NCI-H2196 (cell line): ENCODE results near the gene LUZP4.
"Not testable (repeated sequence)": the region's sequence is repeated elsewhere in the genome, so short reads cannot be mapped to it uniquely, and the experiment has no call there.

Experiments
- DNase-seq: peaks from one replicate; lab custom pipeline; 2025; ENCODE audit not compliant: unreplicated experiment; lab: John Stamatoyannopoulos, UW

Gene LUZP4, protein sequence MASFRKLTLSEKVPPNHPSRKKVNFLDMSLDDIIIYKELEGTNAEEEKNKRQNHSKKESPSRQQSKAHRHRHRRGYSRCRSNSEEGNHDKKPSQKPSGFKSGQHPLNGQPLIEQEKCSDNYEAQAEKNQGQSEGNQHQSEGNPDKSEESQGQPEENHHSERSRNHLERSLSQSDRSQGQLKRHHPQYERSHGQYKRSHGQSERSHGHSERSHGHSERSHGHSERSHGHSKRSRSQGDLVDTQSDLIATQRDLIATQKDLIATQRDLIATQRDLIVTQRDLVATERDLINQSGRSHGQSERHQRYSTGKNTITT

DNA sequence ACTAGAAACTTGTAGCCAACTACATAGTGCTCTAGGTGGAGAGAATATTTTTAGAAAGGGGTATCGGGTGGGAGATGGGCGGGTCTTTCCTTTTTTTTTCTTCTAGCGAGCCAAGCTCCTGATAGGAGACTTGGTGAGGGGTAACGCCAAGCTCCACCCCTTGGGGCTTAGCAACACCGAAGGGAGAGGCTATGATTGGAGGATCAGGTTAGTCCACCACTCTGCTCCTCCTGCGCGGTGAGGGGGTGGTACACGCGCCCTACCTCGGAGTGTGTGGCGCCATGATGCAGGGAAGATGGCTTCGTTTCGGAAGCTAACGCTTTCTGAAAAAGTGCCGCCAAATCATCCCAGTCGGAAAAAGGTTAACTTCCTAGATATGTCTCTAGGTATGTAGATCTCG is at the start of gene LUZP4:
Gene LUZP4 (plus strand): TSS at position 251 of the 400 bp plus-strand sequence. CDS start 45 bp downstream, at position 296.
- no peak for DNase-seq

DNA sequence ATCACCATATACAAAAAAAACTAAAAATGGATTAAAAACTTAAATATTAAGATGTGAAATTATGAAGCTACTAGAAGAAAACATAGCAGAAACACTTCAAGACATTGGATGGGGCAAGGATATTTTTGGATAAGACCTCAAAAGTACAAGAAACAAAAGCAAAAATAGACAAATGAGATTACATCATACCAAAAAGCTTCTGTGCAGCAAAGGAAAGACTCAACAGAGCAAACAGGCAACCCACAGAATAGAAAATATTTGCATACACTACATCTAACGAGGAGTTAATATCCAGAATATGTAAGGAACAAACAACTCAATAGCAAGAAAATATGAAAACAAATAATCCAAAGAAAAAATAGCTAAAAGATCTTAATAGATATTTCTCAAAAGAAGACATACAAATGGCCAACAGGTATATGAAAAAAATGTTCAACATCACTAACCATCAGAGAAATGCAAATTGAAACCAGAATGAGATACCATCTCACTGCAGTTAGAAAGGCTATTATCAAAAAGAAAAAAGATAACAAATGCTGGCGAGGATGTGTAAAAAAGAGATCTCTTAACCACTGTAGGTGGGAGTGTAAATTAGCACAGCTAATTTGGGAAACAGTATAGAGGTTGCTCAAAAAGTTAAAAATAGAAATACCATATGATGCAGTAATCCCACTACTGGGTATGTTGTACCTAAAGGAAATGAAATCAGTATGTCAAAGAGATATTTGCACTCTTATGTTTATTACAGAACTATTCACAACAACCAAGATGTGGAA is 37.9 kb upstream of the LUZP4 start:
- DNase-seq = no peak

DNA sequence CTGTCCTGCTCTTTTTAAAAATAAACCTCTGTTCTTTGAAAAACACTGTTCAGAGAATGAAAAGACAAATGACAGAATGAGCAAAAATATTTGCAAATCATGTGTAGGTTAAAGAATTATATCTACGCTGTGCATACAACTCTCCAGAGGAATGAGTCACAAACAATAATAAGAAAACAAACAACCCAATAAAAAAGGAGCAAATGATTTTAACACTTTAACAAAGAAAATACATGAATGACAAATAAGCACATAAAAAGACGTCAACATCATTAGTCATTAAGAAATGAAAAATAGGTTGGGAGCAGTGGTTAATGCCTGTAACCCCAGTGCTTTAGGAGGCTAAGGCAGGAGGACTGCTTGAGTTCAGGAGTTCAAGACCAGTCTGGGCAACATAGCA is 34.5 kb upstream of the LUZP4 start:
- no peak for DNase-seq

DNA sequence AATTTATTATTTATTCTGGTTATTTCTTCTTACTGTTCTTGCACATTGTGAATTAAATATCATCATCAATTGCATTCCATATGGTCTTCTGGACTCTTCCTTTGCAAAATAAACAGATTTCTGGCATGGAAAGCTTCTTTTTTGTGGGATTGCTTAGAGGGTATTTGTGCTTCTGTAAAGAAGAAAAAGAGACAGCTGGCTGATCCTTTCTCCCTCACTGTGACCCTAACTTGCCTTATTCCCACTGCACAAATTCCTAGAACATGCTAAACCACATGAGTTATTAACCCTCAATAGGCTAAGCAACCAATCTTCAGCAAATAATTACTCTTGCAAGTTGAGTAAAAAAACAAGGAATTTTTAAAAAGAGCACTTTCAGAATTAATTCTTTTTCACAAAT is 31.8 kb upstream of the LUZP4 start:
- no peak for DNase-seq

DNA sequence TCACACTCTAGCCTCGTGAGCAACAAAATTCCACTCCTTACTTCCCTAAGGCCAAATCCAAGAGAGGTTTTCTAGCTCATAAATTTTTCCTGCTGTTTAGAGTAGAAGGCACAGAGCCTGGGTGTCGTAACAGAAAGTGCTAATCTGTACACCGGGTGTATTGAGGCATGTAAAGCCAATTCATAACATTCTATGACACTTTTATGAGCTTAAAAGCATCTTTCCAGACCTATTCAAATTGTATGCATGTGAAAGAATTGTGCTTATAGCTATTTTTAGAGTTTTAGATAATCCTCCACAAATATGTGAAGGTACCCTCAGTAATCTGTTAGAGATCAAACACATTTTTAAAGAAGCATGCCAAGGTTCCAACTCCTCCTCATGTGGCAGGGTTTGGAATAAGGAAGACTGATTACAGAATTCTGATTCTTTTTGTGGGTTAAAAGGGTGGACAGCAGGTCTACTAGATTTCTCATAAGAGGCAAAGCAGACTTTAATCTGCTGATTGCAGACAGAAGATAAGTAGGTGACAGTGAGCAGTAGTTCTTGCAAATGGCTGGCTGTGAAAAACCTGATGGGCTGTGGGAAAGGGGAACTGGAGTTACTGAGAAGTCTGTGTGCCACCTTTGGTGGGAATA is 30.2 kb upstream of the LUZP4 start:
- DNase-seq = no peak

DNA sequence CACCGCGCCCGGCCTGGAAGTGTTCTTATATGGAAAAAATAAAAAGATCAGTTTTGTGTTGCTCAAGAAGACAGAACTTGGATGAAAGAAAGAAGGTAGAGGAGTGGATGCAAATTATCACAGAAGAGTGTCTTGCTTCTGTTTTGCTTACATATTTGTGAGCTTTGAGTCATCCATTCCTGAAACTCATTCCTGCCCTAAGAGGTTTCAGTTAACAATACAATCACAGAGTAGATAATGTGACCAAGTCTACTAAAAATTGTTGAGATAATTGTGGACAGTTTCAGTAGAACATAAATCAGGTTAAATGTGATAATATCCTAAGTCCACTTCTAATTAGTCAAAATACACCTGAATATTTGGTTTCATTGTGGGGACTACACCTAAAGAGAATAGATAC is 29.2 kb upstream of the LUZP4 start:
- no peak for DNase-seq

DNA sequence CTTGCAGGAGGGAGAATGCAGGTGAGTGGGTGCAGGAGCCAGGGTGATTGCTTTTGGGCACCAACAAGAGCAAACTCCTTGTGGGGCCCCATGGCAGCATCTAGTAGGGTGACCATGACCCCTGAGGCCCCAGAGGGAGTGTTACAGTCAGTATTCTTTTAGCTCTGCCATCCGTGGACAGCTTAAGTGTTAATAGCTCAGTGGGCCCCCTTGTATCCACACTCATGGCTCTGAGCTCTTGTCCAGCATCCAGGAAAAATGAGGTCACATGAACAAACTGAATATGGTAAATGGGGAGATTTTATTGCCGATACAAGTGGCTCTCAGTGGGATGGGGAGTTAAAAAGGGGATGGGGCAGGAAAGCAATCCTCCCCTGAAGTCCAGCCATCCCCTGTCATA is 28.4 kb upstream of the LUZP4 start:
- DNase-seq = no peak

DNA sequence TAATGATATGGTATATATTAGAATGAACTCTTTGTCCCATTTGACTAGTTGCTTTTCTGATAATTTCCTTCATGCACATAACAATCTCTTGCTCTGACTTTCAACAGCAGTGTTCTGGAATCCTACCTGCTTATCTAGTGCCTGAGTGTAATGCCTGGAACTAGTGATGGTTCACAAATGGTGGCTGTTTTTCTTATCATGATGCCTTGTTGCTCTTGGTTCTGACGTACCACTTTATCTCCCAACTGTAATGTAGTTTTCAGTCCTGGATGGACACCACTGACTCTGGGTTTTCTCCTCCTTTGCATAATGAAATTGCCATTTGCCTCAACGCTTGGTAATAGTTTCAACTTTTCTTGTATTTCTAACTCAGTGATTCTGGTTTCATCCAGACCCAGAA is 25.5 kb upstream of the LUZP4 start:
- DNase-seq = no peak

DNA sequence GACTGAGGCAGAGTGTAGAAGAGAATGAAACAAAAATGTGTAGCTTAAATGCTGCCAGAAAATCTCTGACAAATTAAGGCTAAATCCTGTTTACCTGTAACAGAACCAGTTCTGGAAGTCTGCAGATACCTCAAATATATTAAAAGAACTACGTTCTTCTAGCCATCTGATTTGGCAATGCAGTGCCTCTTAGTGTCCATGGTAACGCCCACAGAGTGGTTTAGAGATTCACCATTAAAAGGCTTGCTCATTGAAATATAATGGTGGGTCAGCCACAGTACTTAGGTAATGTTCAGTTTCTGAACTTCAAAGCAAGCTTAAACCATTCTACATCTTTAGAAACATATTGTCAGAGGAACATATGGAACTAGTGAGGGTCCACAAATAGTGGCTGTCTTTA is 23.2 kb upstream of the LUZP4 start:
- DNase-seq = no peak

DNA sequence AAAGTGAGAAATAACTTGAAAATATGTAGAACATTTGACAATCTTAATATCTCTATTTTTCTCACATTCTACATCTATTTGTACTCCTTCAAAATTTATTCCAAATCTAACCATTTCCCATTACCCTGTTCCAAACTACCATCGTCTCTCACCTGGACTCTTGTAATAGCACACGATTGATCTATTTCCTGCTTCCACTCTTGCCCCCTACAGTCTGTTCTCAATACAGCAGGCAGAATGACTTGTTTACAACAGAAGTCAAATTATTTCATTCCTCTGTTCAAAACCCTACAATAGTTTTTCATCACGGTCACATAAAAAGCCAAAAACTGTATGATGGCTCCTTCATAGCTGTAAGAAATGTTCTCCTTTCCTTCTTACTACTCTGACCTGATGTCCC is 21.1 kb upstream of the LUZP4 start:
- DNase-seq = no peak

DNA sequence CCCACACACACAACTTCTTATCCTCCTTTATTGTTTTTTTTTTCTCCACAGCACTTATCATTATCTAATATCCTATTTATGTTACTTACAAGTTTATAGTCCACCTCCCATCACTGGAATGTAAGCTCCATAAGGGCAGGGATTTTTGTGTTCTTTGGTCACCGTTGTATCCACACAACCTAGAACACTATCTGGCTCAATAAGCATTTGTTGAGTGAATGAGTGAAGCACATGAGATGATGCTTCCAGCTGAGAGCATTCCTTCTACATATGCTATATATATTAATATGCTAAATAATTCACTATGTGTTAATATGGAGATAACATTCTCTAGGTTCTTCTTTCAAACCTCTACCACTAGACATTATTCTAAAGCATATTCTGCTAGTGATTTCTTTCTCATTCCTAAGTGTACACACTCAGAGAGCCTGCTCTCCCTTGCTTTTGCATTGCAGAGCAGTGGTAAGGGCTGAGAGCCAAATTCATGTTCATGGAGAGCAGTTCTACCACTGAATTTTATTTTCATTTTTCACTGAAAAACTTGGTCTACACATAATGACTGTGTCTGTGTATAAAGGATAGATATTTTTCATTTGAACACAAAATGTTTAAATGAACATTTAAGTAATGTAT is 20.3 kb upstream of the LUZP4 start:
- no peak for DNase-seq

DNA sequence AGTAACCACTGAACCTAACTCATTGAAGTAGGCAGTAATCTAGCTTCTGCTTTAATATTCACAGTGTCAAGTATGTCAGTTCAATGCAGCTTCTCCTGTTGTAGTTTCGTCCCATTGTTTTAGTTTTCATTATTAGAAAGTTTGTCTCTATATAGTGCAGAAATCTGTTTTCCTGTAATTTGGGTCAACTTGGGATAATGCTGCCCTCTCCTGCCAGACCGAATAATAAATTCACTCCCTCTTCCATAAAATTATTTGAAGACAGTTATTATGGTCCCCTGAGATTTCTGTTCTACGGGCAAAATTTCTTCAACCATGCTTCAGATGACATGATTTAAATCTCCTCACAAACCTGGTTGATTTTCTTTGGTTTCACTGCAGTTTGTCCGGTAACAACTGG is 4.6 kb upstream of the LUZP4 start:
- DNase-seq = no peak

DNA sequence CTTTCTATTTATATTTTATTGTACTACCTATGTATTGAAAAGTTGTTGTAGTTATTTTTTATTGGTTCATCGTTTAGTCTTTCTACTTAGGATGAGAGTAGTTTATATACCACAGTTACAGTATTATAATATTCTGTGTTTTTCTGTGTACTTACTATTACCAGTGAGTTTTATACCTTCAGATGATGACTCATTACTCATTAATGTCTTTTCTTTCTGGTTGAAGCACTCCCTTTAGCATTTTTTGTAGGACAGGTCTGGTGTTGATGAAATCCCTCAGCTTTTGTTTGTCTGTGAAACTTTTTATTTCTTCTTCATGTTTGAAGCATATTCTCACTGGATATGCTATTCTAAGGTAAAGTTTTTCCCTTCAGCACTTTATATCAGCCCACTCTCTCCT is 7.7 kb downstream of the LUZP4 start:
- no peak for DNase-seq

DNA sequence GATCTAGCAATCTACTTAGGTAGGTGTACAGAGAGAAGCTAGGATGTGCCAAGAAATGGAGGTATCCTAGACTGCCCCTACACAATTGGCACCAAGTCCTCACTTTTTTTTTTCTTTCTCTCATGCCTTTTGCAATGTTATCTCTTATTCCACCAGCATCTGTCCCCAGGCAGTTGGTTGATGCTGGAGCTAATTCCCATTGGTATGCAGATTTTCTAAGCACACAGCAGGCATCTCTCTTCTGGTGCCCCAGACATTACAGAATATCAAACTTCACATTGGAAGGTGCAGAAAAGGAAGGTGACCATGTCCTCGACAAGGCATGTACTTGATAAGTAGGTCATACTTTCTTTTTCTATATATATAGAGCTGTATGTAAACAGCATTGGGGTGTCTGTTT is 21.6 kb downstream of the LUZP4 start:
- DNase-seq = no peak

DNA sequence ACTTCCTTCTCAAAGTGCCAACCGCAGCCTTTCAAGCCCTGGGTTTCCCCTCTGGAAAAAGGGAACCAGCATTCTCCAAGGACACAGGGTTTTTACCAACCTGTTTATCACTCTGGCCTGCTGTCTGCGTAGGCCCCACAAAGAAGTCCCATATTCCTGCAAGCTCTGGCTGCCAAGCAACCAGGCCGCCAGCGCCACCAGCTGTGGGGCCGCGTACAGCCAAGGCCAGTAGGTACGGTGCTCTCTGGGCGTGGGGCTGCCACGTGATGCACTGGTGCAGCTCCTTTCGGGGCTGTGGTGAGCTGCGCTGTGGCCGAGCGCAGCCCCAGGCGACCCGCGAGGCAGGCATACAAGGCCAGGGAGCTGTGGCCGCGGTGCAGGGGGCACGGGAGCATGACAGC is 22.1 kb downstream of the LUZP4 start:
- no peak for DNase-seq

DNA sequence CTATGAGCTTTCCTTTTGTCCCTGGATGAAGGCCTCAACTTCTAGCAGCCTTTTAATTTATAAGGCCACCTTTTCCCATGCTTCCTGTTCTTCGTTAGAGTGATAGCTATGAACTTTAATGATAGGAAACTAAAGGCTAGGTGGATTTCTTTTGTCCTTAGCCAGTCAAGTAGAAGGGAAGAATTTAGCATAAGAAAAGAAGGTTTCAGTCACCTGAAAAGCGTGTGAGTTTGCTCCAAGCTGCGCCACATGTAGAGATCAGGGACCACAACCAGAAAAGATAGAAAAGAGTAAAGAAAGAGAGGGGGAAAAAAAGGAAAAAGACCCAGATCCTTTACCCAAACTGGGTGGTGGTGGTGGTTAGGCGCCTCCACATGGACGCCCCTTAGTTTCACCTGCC is 28.6 kb downstream of the LUZP4 start:
- DNase-seq = no peak

DNA sequence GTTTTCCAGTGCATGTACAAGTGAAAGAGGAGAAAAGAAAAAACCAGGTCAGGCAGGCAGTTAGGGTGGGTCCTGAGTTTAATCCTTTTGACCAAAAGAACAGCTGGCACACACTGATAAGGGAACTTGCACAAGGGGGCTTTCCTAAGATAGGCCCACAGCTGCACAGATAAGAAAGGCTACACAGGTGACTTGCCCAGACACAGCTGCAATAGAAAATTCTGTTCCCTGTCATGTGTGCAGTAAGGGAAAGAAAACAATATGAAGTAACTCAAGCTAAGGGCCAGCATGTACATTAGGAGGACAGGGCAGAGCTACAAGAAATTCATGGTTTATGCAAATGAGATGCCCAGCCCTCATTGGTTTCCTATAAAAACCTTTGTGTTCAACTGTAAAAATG is 32.9 kb downstream of the LUZP4 start:
- no peak for DNase-seq

DNA sequence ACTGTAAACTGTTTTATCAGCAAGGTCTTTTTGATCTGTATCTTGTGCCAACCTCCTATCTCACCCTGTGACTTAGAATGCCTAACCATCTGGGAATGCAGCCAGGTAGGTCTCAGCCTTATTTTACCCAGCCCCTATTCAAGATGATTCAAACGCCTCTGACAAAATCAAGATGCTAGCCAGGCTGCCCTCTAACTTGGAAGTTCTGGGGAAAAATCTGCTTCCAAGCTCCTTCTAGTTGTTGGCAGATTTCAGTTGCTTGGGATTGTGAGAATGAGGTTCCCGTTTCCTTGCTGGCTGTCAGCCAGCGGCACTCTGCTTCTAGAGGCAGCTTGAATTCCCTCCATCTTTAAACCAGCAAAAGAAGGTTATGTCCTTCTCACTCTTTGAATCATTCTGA is 34.7 kb downstream of the LUZP4 start:
- no peak for DNase-seq

DNA sequence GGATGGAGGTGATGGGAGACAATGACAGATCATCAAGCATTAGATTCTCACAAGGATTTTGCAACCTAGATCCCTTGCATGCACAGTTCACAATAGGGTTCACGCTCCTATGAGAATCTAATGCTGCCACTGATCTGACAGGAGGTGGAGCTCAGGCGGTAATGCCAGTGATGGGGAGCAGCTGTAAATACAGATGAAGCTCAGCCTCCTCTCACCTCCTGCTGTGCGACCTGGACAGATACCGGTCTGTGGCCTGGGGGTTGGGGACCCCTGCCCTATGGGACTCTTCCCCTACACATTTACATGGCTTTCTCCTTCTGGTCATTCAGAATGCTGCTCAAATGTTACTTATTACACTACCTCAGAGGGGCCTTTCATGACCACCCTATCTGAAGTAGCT is 39.8 kb downstream of the LUZP4 start:
- DNase-seq = not testable (repeated sequence)

DNA sequence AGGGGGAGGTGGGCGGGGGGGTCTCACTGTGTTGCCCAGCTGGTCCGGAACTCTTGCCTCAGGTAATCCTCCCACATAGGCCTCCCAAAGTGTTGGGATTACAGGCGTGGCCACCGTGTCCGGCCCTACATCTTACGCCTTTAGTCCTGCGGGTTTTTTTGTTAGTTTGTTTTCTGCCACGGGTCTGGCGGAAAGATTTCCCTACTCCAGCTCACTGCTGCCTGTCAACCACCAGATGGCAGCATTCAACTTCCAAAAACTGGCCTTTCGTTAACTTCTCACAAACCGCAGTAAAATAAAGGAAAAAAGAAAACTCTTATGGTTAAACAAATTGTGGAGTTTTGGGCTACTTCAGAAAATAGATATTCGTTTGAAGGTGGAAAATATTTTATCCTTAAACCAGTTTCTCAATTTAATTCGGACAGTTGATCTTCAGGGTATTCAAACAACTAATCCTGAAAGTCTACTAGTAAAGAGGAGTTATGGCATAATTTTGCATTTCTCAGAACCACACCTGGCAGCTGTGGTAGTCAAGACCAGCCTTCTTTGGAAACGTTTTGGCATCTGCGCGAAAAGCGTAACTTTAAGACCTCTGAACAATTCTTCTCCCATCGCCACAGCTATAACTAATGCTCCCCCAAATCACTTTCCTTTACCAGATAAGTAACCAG is 41.1 kb downstream of the LUZP4 start:
- peak; percentile 21 for DNase-seq

DNA sequence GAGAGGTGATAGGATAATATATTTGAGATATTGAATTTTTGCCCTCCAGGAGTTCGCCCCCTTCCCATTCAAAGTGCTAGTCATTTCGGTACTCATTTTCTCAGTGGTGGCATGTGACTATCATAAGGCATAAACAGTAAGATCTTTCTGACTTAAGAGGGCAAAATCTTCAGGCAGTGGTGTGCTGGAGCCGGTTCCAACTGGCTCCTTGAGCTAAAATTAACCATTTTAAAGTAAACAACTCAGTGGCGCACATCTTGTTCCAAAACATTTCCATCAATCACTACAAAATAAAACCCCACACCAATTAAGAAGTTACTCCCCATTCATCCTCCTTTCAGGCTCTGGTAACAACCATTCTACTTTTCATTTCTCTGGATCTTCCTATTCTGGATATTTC is 43.3 kb downstream of the LUZP4 start:
- DNase-seq = no peak
